ENCODE data around the gene NUP98. TPM values are rescaled to one million over a fixed set of nuclear protein-coding genes. Genes with fewer than 3 reads are reported as not detected.

The NUP98 gene
- total and polyA plus RNA-seq, 4 donors: 10.9 to 75.0 (median 43.9) TPM

GRCh38 chr11:3747704-3748103 is 49.6 kb downstream of the NUP98 start:
- 81% methylated on average over 1 of the region's 1 CpG for WGBS
- no peak for DNase-seq (ENCODE audit: low spot score)
- no peaks in the 10 kb centered on the region for H3K9me3 ChIP-seq (ENCODE audit: control insufficient read depth in 4 of 4, low read length in 3 of 4)
- H3K4me3 ChIP-seq (ENCODE audit: low read depth in 1 of 3, low read length in 3 of 3): no peak overlapping the region
- no peaks in the 10 kb centered on the region for H3K27me3 ChIP-seq (ENCODE audit: control insufficient read depth in 4 of 4, insufficient read depth in 4 of 4, low read length in 3 of 4)
- peaks cover 16 to 56% (median 49%) of the 10 kb centered on the region in 4 donors for H3K36me3 ChIP-seq (ENCODE audit: control insufficient read depth in 4 of 4, insufficient read depth in 3 of 4, low read depth in 1 of 4, low read length in 3 of 4)
- no peak overlapping the region for H3K27ac ChIP-seq (ENCODE audit: low read depth in 1 of 2, low read length in 2 of 2)
- peaks cover 0 to 1% (median 0%) of the 10 kb centered on the region in 4 donors for H3K4me1 ChIP-seq (ENCODE audit: control insufficient read depth in 4 of 4, insufficient read depth in 4 of 4, low read length in 3 of 4)
- H3K9ac ChIP-seq (ENCODE audit: low read depth in 1 of 2, low read length in 2 of 2): no peak overlapping the region
- TF ChIP-seq REST (IDR thresholded peaks at IDR 0.05) (no peak), NR2F2 (IDR thresholded peaks at IDR 0.05) (no peak), GABPA (IDR thresholded peaks at IDR 0.05 in 1 of 2, conservative IDR thresholded peaks at IDR 0.05 in 1 of 2) (no peak), RAD21 (IDR thresholded peaks at IDR 0.05) (no peak), HNF4A (conservative IDR thresholded peaks at IDR 0.05) (no peak), ZBTB33 (IDR thresholded peaks at IDR 0.05) (no peak), FOXA2 (IDR thresholded peaks at IDR 0.05) (no peak), HNF4G (IDR thresholded peaks at IDR 0.05) (no peak)

- H3K36me3 ChIP-seq (ENCODE audit: control insufficient read depth in 4 of 4, insufficient read depth in 3 of 4, low read depth in 1 of 4, low read length in 3 of 4): peaks cover 7 to 40% (median 35%) of the 10 kb centered on the region in 4 donors
- H3K27ac ChIP-seq (ENCODE audit: low read depth in 1 of 2, low read length in 2 of 2): no peak overlapping the region
- TF ChIP-seq NR2F2 (IDR thresholded peaks at IDR 0.05) (no peak), HNF4G (IDR thresholded peaks at IDR 0.05) (no peak), HNF4A (conservative IDR thresholded peaks at IDR 0.05) (no peak), ATF3 (IDR thresholded peaks at IDR 0.05) (no peak), RXRA (IDR thresholded peaks at IDR 0.05) (no peak), ZBTB33 (IDR thresholded peaks at IDR 0.05) (no peak), EGR1 (IDR thresholded peaks at IDR 0.05; ENCODE audit: low read depth in 2 of 2) (no peak), REST (IDR thresholded peaks at IDR 0.05) (no peak), FOXA2 (IDR thresholded peaks at IDR 0.05) (no peak), TAF1 (conservative IDR thresholded peaks at IDR 0.05) (no peak), MAX (IDR thresholded peaks at IDR 0.05) (no peak), JUND (IDR thresholded peaks at IDR 0.05) (no peak), RAD21 (IDR thresholded peaks at IDR 0.05) (no peak), YY1 (IDR thresholded peaks at IDR 0.05) (no peak), CTCF (IDR thresholded peaks at IDR 0.05; ENCODE audit: low read depth, low read length, missing input control) (no peak)
- H3K27me3 ChIP-seq (ENCODE audit: control insufficient read depth in 4 of 4, insufficient read depth in 4 of 4, low read length in 3 of 4): no peaks in the 10 kb centered on the region
- no peaks in the 10 kb centered on the region for H3K4me1 ChIP-seq (ENCODE audit: control insufficient read depth in 4 of 4, insufficient read depth in 4 of 4, low read length in 3 of 4)
- no peak overlapping the region for H3K9ac ChIP-seq (ENCODE audit: low read depth in 1 of 2, low read length in 2 of 2)
- no peak overlapping the region for H3K4me3 ChIP-seq (ENCODE audit: low read depth in 1 of 3, low read length in 3 of 3)
- no peaks in the 10 kb centered on the region for H3K9me3 ChIP-seq (ENCODE audit: control insufficient read depth in 4 of 4, low read length in 3 of 4)
- 91% methylated on average over 5 of the region's 5 CpGs for WGBS
- no peak for DNase-seq (ENCODE audit: low spot score)
Observed at GRCh38 chr11:3745161-3745560, 52.2 kb downstream of the NUP98 start.
